HG03439 (cell line): ENCODE results near the gene SKAP1.

ENCODE experiments used
- ATAC-seq: cut with Tn5 transposase; IDR thresholded peaks from one replicate; pipeline ENCODE4 v1.9.1; 2021; ENCODE audit warnings: mild to moderate bottlenecking, moderate library complexity; ENCODE audit not compliant: unreplicated experiment

SKAP1 gene

DNA sequence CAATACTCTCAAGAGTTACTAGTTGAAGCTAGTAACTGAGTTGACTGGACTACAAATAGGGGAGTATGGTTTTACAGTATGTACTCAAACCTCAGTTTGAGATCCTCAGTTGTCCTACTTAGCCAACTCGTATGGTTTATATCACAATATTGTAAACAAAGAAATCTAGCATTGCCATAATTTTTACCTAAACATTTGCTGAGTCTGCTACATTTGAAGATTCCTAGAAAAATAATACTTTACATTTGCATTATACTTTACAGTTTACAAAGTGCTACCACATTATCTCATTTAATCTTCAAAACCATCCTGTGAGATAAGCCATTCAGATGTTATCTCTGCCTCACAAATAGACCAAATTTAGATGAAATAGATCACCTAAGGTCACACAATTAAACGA is 345.1 kb downstream of the SKAP1 start:
- no peak for ATAC-seq
